ENCODE measurements around the gene TRMT112. TPM values are rescaled to one million over a fixed set of nuclear protein-coding genes. Genes with fewer than 3 reads are reported as not detected.

Gene TRMT112
- total and polyA plus RNA-seq, 5 donors: 91.7 to 144 (median 102) TPM

GRCh38 chr11:64275031-64275800 is 42.1 kb downstream of the TRMT112 start:
- no peaks in the 10 kb centered on the region for H3K9me3 ChIP-seq (ENCODE audit: control insufficient read depth, low read length)
- WGBS: 89% methylated on average over 15 of the region's 15 CpGs
- H3K27me3 ChIP-seq (ENCODE audit: control insufficient read depth, insufficient read depth): no peaks in the 10 kb centered on the region
- H3K4me3 ChIP-seq (ENCODE audit: low read length): no peak overlapping the region
- peak in 1 of 3 donors; percentile 39 for DNase-seq
- no peak overlapping the region for H3K27ac ChIP-seq (ENCODE audit: low read length)
- no peaks in the 10 kb centered on the region for H3K4me1 ChIP-seq (ENCODE audit: control insufficient read depth, insufficient read depth, low read length)
- no peak for ATAC-seq
- intact Hi-C loops (cut with DNase I): no loop called here

- peak; percentile 97 to 99 (median 99) for DNase-seq
- intact Hi-C loops (cut with DNase I): no loop called here
- no peaks in the 10 kb centered on the region for H3K4me1 ChIP-seq (ENCODE audit: control insufficient read depth, insufficient read depth, low read length)
- peak overlapping the region; percentile 69 for H3K4me3 ChIP-seq (ENCODE audit: low read length)
- H3K27ac ChIP-seq (ENCODE audit: low read length): peak overlapping the region; percentile 99
- ATAC-seq: peak; percentile 87 to 92
- under 1% methylated on average over 58 of the region's 58 CpGs for WGBS
- H3K27me3 ChIP-seq (ENCODE audit: control insufficient read depth, insufficient read depth): no peaks in the 10 kb centered on the region
- no peaks in the 10 kb centered on the region for H3K9me3 ChIP-seq (ENCODE audit: control insufficient read depth, low read length)
Measured at GRCh38 chr11:64269540-64270220, 47.7 kb downstream of the TRMT112 start.

- Histone ChIP-seq H3K27ac (ENCODE audit: low read length) (peak overlapping the region; percentile 87), H3K27me3 (ENCODE audit: control insufficient read depth, insufficient read depth) (no peaks in the 10 kb centered on the region), H3K9me3 (ENCODE audit: control insufficient read depth, low read length) (no peaks in the 10 kb centered on the region), H3K4me1 (ENCODE audit: control insufficient read depth, insufficient read depth, low read length) (no peaks in the 10 kb centered on the region), H3K4me3 (ENCODE audit: low read length) (peak overlapping the region; percentile 46)
- ATAC-seq (peak; percentile 12 to 38), DNase-seq (peak; percentile 82 to 88 (median 88))
- WGBS: under 1% methylated on average over 34 of the region's 34 CpGs
- intact Hi-C loops (cut with DNase I): no loop called here
Measured at GRCh38 chr11:64268893-64269539, 48.3 kb downstream of the TRMT112 start.

- H3K4me1 ChIP-seq (ENCODE audit: control insufficient read depth, insufficient read depth, low read length): no peaks in the 10 kb centered on the region
Measured at GRCh38 chr11:64268025-64268892, 49.1 kb downstream of the TRMT112 start.

GRCh38 chr11:64267207-64267945 is 50.0 kb downstream of the TRMT112 start:
- intact Hi-C loops (cut with DNase I): no loop called here
- no peaks in the 10 kb centered on the region for H3K4me1 ChIP-seq (ENCODE audit: control insufficient read depth, insufficient read depth, low read length)
- no peaks in the 10 kb centered on the region for H3K9me3 ChIP-seq (ENCODE audit: control insufficient read depth, low read length)
- no peaks in the 10 kb centered on the region for H3K27me3 ChIP-seq (ENCODE audit: control insufficient read depth, insufficient read depth)
- peak overlapping the region; percentile 87 for H3K27ac ChIP-seq (ENCODE audit: low read length)
- no peak overlapping the region for H3K4me3 ChIP-seq (ENCODE audit: low read length)
- WGBS: 74% methylated on average over 27 of the region's 27 CpGs
- DNase-seq: peak in 2 of 3 donors; percentile 77 to 83
- ATAC-seq: no peak

More at GRCh38 chr11:64268025-64268892, 49.1 kb downstream of the TRMT112 start:
- intact Hi-C loops (cut with DNase I): no loop called here
- 26% methylated on average over 23 of the region's 23 CpGs for WGBS
- no peaks in the 10 kb centered on the region for H3K27me3 ChIP-seq (ENCODE audit: control insufficient read depth, insufficient read depth)
- peak overlapping the region; percentile 87 for H3K27ac ChIP-seq (ENCODE audit: low read length)
- peak overlapping the region; percentile 46 for H3K4me3 ChIP-seq (ENCODE audit: low read length)
- DNase-seq (peak; percentile 88 to 94 (median 92)), ATAC-seq (peak; percentile 3 to 26)
- H3K9me3 ChIP-seq (ENCODE audit: control insufficient read depth, low read length): no peaks in the 10 kb centered on the region

Small RNA genes lying within 50 kb of the gene (microRNA-seq; reads per million reads assigned to microRNA genes)
- 0.42 to 1.6 reads per million in 2 donors for gene MIR7155

Other genes with a start within 250 kb of the TRMT112 start
- 10 to 100 TPM; 40.4 to 62.2 (median 52.6) TPM for gene MACROD1, start 151.4 kb downstream of the TRMT112 start, total RNA-seq
- gene MACROD1, start 151.4 kb downstream of the TRMT112 start, polyA plus RNA-seq: 63.8 TPM
- 100 to 1,000 TPM in 2 of 4 donors, 10 to 100 TPM in 2; 93.0 to 170 (median 122) TPM for gene STIP1, start 131.4 kb downstream of the TRMT112 start, total RNA-seq
- gene STIP1, start 131.4 kb downstream of the TRMT112 start, polyA plus RNA-seq: 99.7 TPM
- 10 to 100 TPM in 3 of 4 donors, 1 to 10 TPM in 1; 5.9 to 17.5 (median 12.3) TPM for gene FERMT3, start 110.8 kb downstream of the TRMT112 start, total RNA-seq
- 5.2 TPM for gene FERMT3, start 110.8 kb downstream of the TRMT112 start, polyA plus RNA-seq
- 10 to 100 TPM; 55.3 to 78.1 (median 67.4) TPM for gene TRPT1, start 91.4 kb downstream of the TRMT112 start, total RNA-seq
- 95.4 TPM for gene TRPT1, start 91.4 kb downstream of the TRMT112 start, polyA plus RNA-seq
- gene NUDT22, start 91.3 kb downstream of the TRMT112 start, total RNA-seq: 10 to 100 TPM; 71.7 to 82.1 (median 78.1) TPM
- 65.7 TPM for gene NUDT22, start 91.3 kb downstream of the TRMT112 start, polyA plus RNA-seq
- 10 to 100 TPM; 46.3 to 61.0 (median 49.5) TPM for gene DNAJC4, start 87.0 kb downstream of the TRMT112 start, total RNA-seq
- gene DNAJC4, start 87.0 kb downstream of the TRMT112 start, polyA plus RNA-seq: 95.7 TPM
- 100 to 1,000 TPM; 290 to 377 (median 344) TPM for gene VEGFB, start 83.0 kb downstream of the TRMT112 start, total RNA-seq
- gene VEGFB, start 83.0 kb downstream of the TRMT112 start, polyA plus RNA-seq: 340 TPM
- gene FKBP2, start 76.5 kb downstream of the TRMT112 start, total RNA-seq: 10 to 100 TPM; 33.5 to 70.3 (median 64.4) TPM
- 173 TPM for gene FKBP2, start 76.5 kb downstream of the TRMT112 start, polyA plus RNA-seq
- 100 to 1,000 TPM in 2 of 4 donors, 10 to 100 TPM in 2; 75.3 to 146 (median 105) TPM for gene PPP1R14B, start 70.6 kb downstream of the TRMT112 start, total RNA-seq
- gene PPP1R14B, start 70.6 kb downstream of the TRMT112 start, polyA plus RNA-seq: 99.9 TPM
- 10 to 100 TPM; 10.9 to 14.2 (median 13.7) TPM for gene PLCB3, start 66.0 kb downstream of the TRMT112 start, total RNA-seq
- 7.9 TPM for gene PLCB3, start 66.0 kb downstream of the TRMT112 start, polyA plus RNA-seq
- 100 to 1,000 TPM in 3 of 4 donors, 10 to 100 TPM in 1; 87.5 to 135 (median 111) TPM for gene BAD, start 32.9 kb downstream of the TRMT112 start, total RNA-seq
- 164 TPM for gene BAD, start 32.9 kb downstream of the TRMT112 start, polyA plus RNA-seq
- gene GPR137, start 31.7 kb downstream of the TRMT112 start, total RNA-seq: 10 to 100 TPM; 31.3 to 41.7 (median 38.5) TPM
- 35.2 TPM for gene GPR137, start 31.7 kb downstream of the TRMT112 start, polyA plus RNA-seq
- gene KCNK4, start 26.3 kb downstream of the TRMT112 start, total RNA-seq: not detected
- 0.05 TPM for gene KCNK4, start 26.3 kb downstream of the TRMT112 start, polyA plus RNA-seq
- gene CATSPERZ, start 17.2 kb downstream of the TRMT112 start, total RNA-seq: not detected
- 0.14 TPM for gene CATSPERZ, start 17.2 kb downstream of the TRMT112 start, polyA plus RNA-seq
- gene ESRRA, start 12.0 kb downstream of the TRMT112 start, total RNA-seq: 100 to 1,000 TPM; 132 to 171 (median 141) TPM
- 199 TPM for gene ESRRA, start 12.0 kb downstream of the TRMT112 start, polyA plus RNA-seq
- 100 to 1,000 TPM; 258 to 356 (median 315) TPM for gene PRDX5, start 562 bp upstream of the TRMT112 start, total RNA-seq
- gene PRDX5, start 562 bp upstream of the TRMT112 start, polyA plus RNA-seq: 683 TPM
- 10 to 100 TPM in 3 of 4 donors, 1 to 10 TPM in 1; 5.9 to 14.4 (median 11.6) TPM for gene CCDC88B, start 22.6 kb upstream of the TRMT112 start, total RNA-seq
- gene CCDC88B, start 22.6 kb upstream of the TRMT112 start, polyA plus RNA-seq: 25.1 TPM
- gene RPS6KA4, start 41.6 kb upstream of the TRMT112 start, total RNA-seq: 10 to 100 TPM; 17.0 to 17.6 (median 17.1) TPM
- 12.8 TPM for gene RPS6KA4, start 41.6 kb upstream of the TRMT112 start, polyA plus RNA-seq
- not detected for gene SLC22A11, start 238.4 kb upstream of the TRMT112 start, total RNA-seq
- not detected for gene SLC22A11, start 238.4 kb upstream of the TRMT112 start, polyA plus RNA-seq

Data from right cardiac atrium (tissue), 5 donors.